Esophagus mucosa (tissue), 1 donor: ENCODE measurements around the gene SLC30A3. TPM values are rescaled to one million over a fixed set of nuclear protein-coding genes. Genes with fewer than 3 reads are reported as not detected.
"Not testable (repeated sequence)": the region's sequence is repeated elsewhere in the genome, so short reads cannot be mapped to it uniquely, and the experiment has no call there.

Experiments
- ATAC-seq: fragments of 200-7000 bp; cut with Tn5 transposase; one replicate; pipeline ENCODE4 v1.9.1; 2020
- total RNA-seq: library from RNA; stranded (reverse); gene quantifications from one replicate; pipeline ENCODE4 v1.2.4, GENCODE V29; 2023
- donor health status: DM: yes; HTN: yes; CAD: no.

Gene SLC30A3
- total RNA-seq, 1 donor from 2014 or later: not detected

GRCh38 chr2:27284996-27285395 is 22.1 kb upstream of the SLC30A3 start:
- no peak for ATAC-seq

- peak; percentile 17 for ATAC-seq
These were observed 20.0 kb upstream of the SLC30A3 start for GRCh38 chr2:27282892-27283291.

DNA sequence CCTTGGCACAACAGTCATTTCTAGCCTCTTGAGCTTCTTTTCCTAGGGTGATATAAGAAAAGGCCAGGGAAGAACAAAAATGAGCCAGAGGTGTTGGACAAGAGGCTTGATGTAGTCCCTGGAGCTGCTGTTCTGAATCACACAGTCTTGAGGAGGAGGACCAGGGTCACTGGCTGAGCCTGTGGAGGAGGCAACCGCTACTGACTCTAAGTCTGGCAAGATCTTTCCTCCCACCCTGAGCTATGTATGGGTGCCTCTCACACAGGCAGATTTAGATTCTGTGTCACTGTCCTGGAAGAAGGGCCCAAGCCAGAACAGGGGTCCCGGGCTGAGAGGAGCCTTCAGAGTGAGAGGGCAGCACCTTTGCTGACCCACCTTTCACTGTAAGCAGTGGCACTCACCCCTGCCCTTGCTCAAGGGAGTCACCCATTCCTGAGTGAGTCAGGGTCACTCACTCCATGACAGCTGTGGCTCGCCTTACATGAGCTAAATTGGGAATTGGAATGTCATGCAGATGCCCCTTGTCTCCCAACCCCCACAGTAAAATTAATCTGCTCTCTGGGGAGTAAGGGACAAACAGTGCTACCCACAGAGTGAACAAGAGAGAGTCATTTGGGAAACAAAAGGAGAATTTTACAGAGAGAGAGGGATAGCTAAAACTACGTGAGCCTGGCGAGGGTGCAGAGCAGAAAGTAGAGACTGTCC is 19.2 kb upstream of the SLC30A3 start, which contains the start of gene TRIM54:
Gene TRIM54, plus strand, starts transcription at position 575 of the 705 bp plus-strand sequence. CDS start 303 bp downstream, outside the sequence.
- peak; percentile 34 for ATAC-seq

- no peak for ATAC-seq
These were observed 18.6 kb upstream of the SLC30A3 start for GRCh38 chr2:27281442-27281841.

- no peak for ATAC-seq
These were observed 18.0 kb upstream of the SLC30A3 start for GRCh38 chr2:27280826-27281225.

DNA sequence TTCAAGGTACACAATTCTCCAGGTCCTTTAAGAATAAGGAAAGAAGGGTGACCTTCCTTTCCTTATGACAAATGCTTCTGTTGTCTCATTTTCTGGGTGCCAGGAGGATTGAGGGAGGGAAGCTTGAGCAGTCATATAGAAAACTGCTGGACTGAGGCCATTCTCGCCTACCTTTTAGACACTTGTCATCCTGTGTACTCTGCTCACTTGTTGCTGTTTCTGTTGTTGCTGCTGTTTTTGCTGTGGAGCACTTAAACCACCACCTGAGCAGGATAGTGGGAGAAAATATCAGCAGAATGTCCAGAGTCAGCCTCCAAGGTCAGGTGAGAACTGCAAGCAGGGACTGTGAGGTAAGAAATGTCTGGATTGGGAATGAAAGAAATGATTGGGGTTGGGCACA is 15.2 kb upstream of the SLC30A3 start:
- no peak for ATAC-seq

- no peak for ATAC-seq
These were observed 12.6 kb upstream of the SLC30A3 start, which contains the start of gene DNAJC5G for GRCh38 chr2:27275211-27276150. DNAJC5G (plus strand) TSS chr2:27275433; CDS start chr2:27276729, 1,296 bp downstream.

- ATAC-seq: not testable (repeated sequence)
These were observed 10.0 kb upstream of the SLC30A3 start for GRCh38 chr2:27272537-27273522.

DNA sequence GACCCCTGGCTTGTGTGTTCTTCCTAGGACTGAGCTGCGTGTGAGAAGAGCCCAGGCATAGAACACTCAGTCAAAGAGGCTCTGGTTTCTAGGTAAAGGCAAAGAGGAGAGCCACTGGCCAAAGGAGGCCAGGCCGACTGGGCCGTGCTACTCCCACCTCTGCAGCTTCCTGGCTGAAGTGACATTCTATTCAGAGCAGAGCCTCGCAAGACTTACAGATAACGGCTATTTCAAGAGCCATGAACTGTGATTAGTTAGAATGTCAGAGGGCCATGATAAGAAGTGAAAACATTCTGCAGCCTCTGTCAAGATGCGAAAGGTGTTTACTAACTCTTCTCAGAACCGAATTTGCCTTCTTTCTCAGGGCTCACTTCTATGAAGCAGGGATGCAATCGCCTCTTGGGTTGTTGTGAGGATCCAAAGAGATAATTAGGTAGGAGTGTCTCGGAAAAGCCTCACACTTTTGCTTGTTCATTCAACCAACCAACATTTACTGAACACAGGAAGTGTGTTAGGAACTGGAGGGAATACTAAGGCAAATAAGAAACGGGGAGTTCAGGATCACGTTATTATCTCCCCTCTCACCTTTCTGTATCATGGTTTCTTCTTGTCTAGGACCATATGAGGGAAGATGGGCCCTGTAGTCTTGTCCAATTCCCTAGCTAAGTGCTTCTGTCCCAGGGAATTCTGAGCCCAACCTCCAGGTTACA is 8.9 kb upstream of the SLC30A3 start:
- no peak for ATAC-seq

GRCh38 chr2:27270670-27271069 is 7.8 kb upstream of the SLC30A3 start:
- ATAC-seq: no peak

GRCh38 chr2:27270131-27270530 is 7.3 kb upstream of the SLC30A3 start:
- ATAC-seq: no peak

- ATAC-seq: not testable (repeated sequence)
These were observed 5.4 kb upstream of the SLC30A3 start for GRCh38 chr2:27268296-27268695.

- ATAC-seq: no peak
These were observed 2.7 kb upstream of the SLC30A3 start for GRCh38 chr2:27265536-27265870.

GRCh38 chr2:27264753-27265535 is 2.1 kb upstream of the SLC30A3 start:
- peak; percentile 10 for ATAC-seq

DNA sequence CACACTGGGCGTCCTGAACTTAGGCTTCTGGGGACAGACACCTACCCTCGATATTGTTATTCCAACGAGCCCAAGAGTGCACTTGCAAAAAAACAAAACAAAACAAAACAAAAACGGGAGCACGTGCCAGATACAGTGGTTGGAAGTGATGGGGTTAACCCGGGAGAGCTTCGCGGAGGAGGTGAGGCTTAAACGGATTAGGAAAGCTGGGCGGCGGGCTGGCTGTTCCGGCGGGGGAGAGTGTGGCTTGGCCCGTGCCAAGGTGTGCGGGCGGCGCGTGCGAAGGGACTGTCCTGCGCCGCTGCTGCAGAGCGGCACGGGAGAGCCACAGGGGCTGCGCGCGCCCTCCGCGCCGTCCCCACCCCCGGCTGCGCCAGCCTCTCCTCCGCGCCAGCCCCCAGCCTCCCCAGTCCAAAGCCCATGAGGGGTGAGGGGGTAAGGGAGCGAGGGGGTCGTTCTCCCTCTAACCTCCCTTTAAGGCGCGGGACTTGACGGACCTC is 1.5 kb upstream of the SLC30A3 start:
- peak; percentile 13 for ATAC-seq

DNA sequence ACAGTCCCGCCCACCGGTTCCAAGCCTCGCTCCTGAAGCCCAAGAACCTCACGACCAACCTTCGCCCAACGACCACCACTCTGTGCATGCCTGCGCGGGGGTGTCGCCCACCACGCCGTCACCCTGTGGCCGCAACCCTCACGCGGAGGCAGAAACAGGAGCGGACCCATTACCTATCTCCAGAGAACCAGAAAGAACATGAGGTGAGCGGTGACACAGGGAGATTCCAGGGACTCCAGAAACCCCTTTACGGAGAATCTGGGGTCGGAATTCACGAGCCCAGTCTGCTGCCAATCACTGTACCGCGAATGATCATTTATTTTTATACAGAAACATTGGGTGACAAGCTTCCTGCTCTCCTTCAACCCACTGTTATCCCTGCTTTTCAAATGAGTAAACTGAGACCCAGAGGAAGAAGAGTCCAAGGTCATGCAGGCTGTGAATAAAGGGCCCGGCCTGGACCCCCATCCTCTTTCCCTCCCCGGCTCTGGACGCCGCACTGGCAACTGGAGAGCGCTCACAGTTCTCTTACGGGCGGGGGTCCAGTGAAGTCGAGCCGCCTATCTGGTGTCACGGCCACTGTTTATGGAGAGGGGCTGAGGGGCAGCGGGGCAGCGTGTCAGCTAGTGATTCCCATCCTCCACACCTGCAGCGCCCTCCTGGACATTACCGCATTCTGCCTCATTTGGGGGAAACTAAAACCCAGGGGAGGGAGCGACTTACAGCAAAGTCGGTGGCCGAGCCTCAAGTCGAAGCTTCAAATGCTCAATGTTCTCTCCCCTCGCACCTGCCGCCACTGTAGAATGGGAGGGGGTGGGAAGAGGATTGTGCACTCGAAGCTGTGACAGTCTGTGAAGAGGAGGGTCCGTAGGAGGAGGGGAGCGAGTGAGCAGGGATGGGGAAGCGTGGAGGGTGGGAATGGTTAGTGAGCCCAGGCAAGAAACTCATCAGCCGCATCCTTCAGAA is 723 bp upstream of the SLC30A3 start:
- no peak for ATAC-seq

DNA sequence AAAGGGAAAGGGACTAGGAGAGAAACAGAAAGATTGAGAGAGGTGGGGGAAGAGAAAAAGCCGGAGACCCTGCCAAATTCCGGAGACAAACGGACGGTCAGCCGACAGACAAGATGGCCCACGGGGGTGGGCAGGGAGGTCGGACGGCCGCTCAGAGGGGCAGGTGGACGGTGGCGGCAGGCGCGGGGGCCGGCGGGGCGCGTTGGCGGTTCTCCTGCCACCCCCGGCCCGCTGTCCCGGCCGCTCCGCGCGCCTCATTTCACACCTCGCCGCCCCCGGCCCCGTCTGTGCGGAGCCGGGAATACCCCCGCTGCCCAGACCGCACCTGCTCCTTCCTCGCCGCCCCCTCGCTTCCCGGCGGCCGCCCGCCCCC is 935 bp downstream of the SLC30A3 start:
- no peak for ATAC-seq

GRCh38 chr2:27261241-27261925 is 1.5 kb downstream of the SLC30A3 start:
- ATAC-seq: no peak

DNA sequence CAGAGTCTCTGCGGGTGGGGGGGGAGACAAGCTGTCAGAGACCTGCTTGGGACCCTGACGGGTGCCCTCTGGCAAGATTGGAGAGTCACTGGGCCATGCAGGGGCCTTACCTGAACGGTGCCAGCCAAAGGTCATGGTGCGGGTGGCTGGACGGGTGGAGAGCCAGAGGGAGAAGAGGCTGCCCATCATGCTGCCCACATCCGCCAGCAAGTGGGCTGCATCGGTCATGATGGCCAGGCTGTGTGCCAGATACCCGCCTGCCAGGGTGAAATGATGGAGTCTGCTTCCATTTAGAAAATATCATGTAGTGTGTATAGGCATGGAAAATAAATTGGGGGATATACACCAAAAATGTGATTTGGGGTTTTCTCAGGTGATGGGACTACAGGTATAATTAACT is 4.8 kb downstream of the SLC30A3 start:
- ATAC-seq: no peak
